HepG2 (cell line): ENCODE measurements around the gene RPL18. TPM values are rescaled to one million over a fixed set of nuclear protein-coding genes. Genes with fewer than 3 reads are reported as not detected.

Source experiments
- ARHGAP35 ChIP-seq: sonication (generic); formaldehyde crosslinking; IDR thresholded peaks from 2 replicates; pipeline ENCODE4 v1.9.0; 2022; ENCODE audit warnings: mild to moderate bottlenecking, inconsistent platforms, moderate library complexity, missing genetic modification reagents, borderline replicate concordance
- DPF2 ChIP-seq: sonication (generic); formaldehyde crosslinking; IDR thresholded peaks from 2 replicates; pipeline ENCODE4 v1.4.0; 2020; ENCODE audit warnings: mild to moderate bottlenecking, low read depth, missing genetic modification reagents, borderline replicate concordance
- HCFC1 ChIP-seq: fragments of 150-350 bp; IDR thresholded peaks from 2 replicates; pipeline ENCODE4 v1.6.1; 2014; ENCODE audit warnings: low read depth, low read length
- KLF6 ChIP-seq: IDR thresholded peaks from 2 replicates; pipeline ENCODE4 v1.8.0; 2016; ENCODE audit warnings: missing biosample characterization, missing genetic modification reagents
- MAZ ChIP-seq, 2 experiments: sonication (generic) in 1 of 2; formaldehyde crosslinking in 1 of 2; IDR thresholded peaks; 2 replicates each; pipeline versions ENCODE4 v1.5.0 to v1.6.1; 2012 to 2020; ENCODE audit warnings: low read depth in 2 of 2, mild to moderate bottlenecking in 2 of 2, borderline replicate concordance in 1 of 2, improper control_type of control experiment in 1 of 2, low read length in 1 of 2, missing genetic modification reagents in 1 of 2, moderate library complexity in 1 of 2
- RXRB ChIP-seq: IDR thresholded peaks from 2 replicates; pipeline ENCODE4 v1.6.1; 2016; ENCODE audit warnings: borderline replicate concordance, missing genetic modification reagents, missing compliant biosample characterization
- SNAPC5 ChIP-seq: sonication (generic); formaldehyde crosslinking; IDR thresholded peaks from 2 replicates; pipeline ENCODE4 v1.8.1; 2023; ENCODE audit warnings: mild to moderate bottlenecking, missing genetic modification reagents, borderline replicate concordance
- SPEN ChIP-seq: sonication (generic); formaldehyde crosslinking; IDR thresholded peaks from 2 replicates; pipeline ENCODE4 v1.5.1; 2020; ENCODE audit warnings: low read depth, mild to moderate bottlenecking, missing genetic modification reagents
- SYNCRIP ChIP-seq: fragments of 200-400 bp; formaldehyde crosslinking; IDR thresholded peaks from 2 replicates; pipeline ENCODE4 v1.6.1; 2018; ENCODE audit warnings: mild to moderate bottlenecking, low read depth, low read length; ENCODE audit not compliant: insufficient read depth
- U2AF1 ChIP-seq: fragments of 200-400 bp; formaldehyde crosslinking; optimal IDR thresholded peaks from 2 replicates; pipeline ENCODE3; 2017; ENCODE audit warnings: mild to moderate bottlenecking, low read depth, low read length
- U2AF2 ChIP-seq: fragments of 200-400 bp; formaldehyde crosslinking; IDR thresholded peaks from 2 replicates; pipeline ENCODE4 v1.6.1; 2017; ENCODE audit warnings: low read depth, mild to moderate bottlenecking, low read length
- ZBTB38 ChIP-seq: sonication (generic); formaldehyde crosslinking; IDR thresholded peaks from 2 replicates; pipeline ENCODE4 v1.5.1; 2020; ENCODE audit warnings: mild to moderate bottlenecking, missing genetic modification reagents
- ZKSCAN1 ChIP-seq: fragments of 150-350 bp; IDR thresholded peaks from 2 replicates; pipeline ENCODE4 v1.6.1; 2014; ENCODE audit warnings: low read length
- ZNF17 ChIP-seq: sonication (generic); formaldehyde crosslinking; IDR thresholded peaks from 2 replicates; pipeline ENCODE4 v1.5.0; 2020; ENCODE audit warnings: mild to moderate bottlenecking, missing genetic modification reagents
- ZNF260 ChIP-seq: sonication (generic); formaldehyde crosslinking; IDR thresholded peaks from 2 replicates; pipeline ENCODE4 v1.4.0; 2020; ENCODE audit warnings: missing genetic modification reagents, low read depth, mild to moderate bottlenecking, borderline replicate concordance
- ZNF430 ChIP-seq: sonication (generic); formaldehyde crosslinking; IDR thresholded peaks from 2 replicates; pipeline ENCODE4 v1.9.0; 2021; ENCODE audit warnings: mild to moderate bottlenecking, missing genetic modification reagents
- ZNF513 ChIP-seq: sonication (generic); formaldehyde crosslinking; conservative IDR thresholded peaks from 2 replicates; pipeline ENCODE4 v1.5.0; 2020; ENCODE audit warnings: missing genetic modification reagents
- ZNF552 ChIP-seq: sonication (generic); formaldehyde crosslinking; IDR thresholded peaks from 2 replicates; pipeline ENCODE4 v1.9.0; 2022; ENCODE audit warnings: missing genetic modification reagents, mild to moderate bottlenecking, borderline replicate concordance
- ZNF577 ChIP-seq: sonication (generic); formaldehyde crosslinking; IDR thresholded peaks from 2 replicates; pipeline ENCODE4 v1.4.0; 2020; ENCODE audit warnings: mild to moderate bottlenecking, low read depth, missing genetic modification reagents, borderline replicate concordance
- ZNF710 ChIP-seq: sonication (generic); formaldehyde crosslinking; IDR thresholded peaks from 2 replicates; pipeline ENCODE4 v1.5.0; 2020; ENCODE audit warnings: mild to moderate bottlenecking, missing genetic modification reagents, borderline replicate concordance
- ZNF782 ChIP-seq: sonication (generic); formaldehyde crosslinking; IDR thresholded peaks from 2 replicates; pipeline ENCODE4 v1.4.0; 2020; ENCODE audit warnings: missing genetic modification reagents, mild to moderate bottlenecking, borderline replicate concordance
- ZNF816 ChIP-seq: sonication (generic); formaldehyde crosslinking; IDR thresholded peaks from 2 replicates; pipeline ENCODE4 v1.8.0; 2022; ENCODE audit warnings: missing genetic modification reagents, mild to moderate bottlenecking, borderline replicate concordance
- ZNF841 ChIP-seq: sonication (generic); formaldehyde crosslinking; IDR thresholded peaks from 2 replicates; pipeline ENCODE4 v1.8.1; 2023; ENCODE audit warnings: missing genetic modification reagents, borderline replicate concordance
- ZNF850 ChIP-seq: sonication (generic); formaldehyde crosslinking; conservative IDR thresholded peaks from 2 replicates; pipeline ENCODE4 v1.9.0; 2021; ENCODE audit warnings: mild to moderate bottlenecking, missing genetic modification reagents
- ZNF891 ChIP-seq: sonication (generic); formaldehyde crosslinking; IDR thresholded peaks from 2 replicates; pipeline ENCODE4 v1.5.0; 2020; ENCODE audit warnings: mild to moderate bottlenecking, missing genetic modification reagents
- ZSCAN20 ChIP-seq: sonication (generic); formaldehyde crosslinking; IDR thresholded peaks from 2 replicates; pipeline ENCODE4 v1.4.0; 2020; ENCODE audit warnings: missing genetic modification reagents, mild to moderate bottlenecking, borderline replicate concordance
- polyA plus RNA-seq, 8 experiments: library from polyadenylated mRNA; depleted of rRNA in 3 of 8; stranded (reverse) in 7 of 8; unstranded in 1 of 8; fragments of >200 nt; fragmentation: Illumina TruSeq in 4 of 8; extraction: Trizol in 4 of 8; gene quantifications; 2 replicates each; pipeline versions ENCODE4 v1.2.1 to v1.2.3, GENCODE V29; 2011 to 2016; ENCODE audit warnings: low read depth in 4 of 8, missing spikeins in 1 of 8, mixed read lengths in 1 of 8; ENCODE audit not compliant: insufficient read depth in 1 of 8
- total RNA-seq, 5 experiments: library from RNA; depleted of rRNA; stranded (reverse); fragments of >200 nt; fragmentation: Illumina TruSeq; extraction: Trizol; gene quantifications; 2 replicates each; pipeline ENCODE4 v1.2.3, GENCODE V29; 2016; ENCODE audit warnings: low read depth in 1 of 5

RPL18 gene
- total and polyA plus RNA-seq, 2 of the 13 experiments (the other 11 are each of a cell fraction or from before 2014, with no cell fraction given): 1,485 to 1,639 TPM

- TF ChIP-seq ZNF891 (CRISPR knock-in tag): peak; percentile 75
- no peak for TF ChIP-seq SNAPC5 (CRISPR knock-in tag)
- 0 out of 2 replicates have a peak, but pooled peaks have one; percentile 14 for TF ChIP-seq U2AF2
- TF ChIP-seq ZNF552 (CRISPR knock-in tag): 0 out of 2 replicates have a peak, but pooled peaks have one; percentile 76
- 0 out of 2 replicates have a peak, but pooled peaks have one; percentile 63 for TF ChIP-seq ZNF850
- no peak for TF ChIP-seq ARHGAP35
- TF ChIP-seq ZKSCAN1: 0 out of 2 replicates have a peak, but pooled peaks have one; percentile 49
- no peak for TF ChIP-seq ZNF17 (CRISPR knock-in tag)
- TF ChIP-seq ZNF260 (CRISPR knock-in tag): no peak
- peak; percentile 90 for TF ChIP-seq RXRB (CRISPR knock-in tag)
- TF ChIP-seq DPF2 (CRISPR knock-in tag): no peak
- TF ChIP-seq SPEN: peak; percentile 100
- TF ChIP-seq ZNF816: peak; percentile 70; the same call in 1 of the 2 replicates
- TF ChIP-seq ZNF710 (CRISPR knock-in tag): peak; percentile 81; the same call in 1 of the 2 replicates
- peak; percentile 100 for TF ChIP-seq U2AF1
- TF ChIP-seq MAZ (IDR thresholded peaks at IDR 0.05; ENCODE audit: borderline replicate concordance, low read depth, low read length): peak; percentile 24
- peak; percentile 90 for TF ChIP-seq MAZ (CRISPR knock-in tag; IDR thresholded peaks at IDR 0.05; ENCODE audit: low read depth)
- TF ChIP-seq ZSCAN20 (CRISPR knock-in tag): no peak
- no peak for TF ChIP-seq ZNF577 (CRISPR knock-in tag)
- TF ChIP-seq KLF6 (CRISPR knock-in tag): peak; percentile 69; the same call in 1 of the 2 replicates
- no peak for TF ChIP-seq ZNF841 (CRISPR knock-in tag)
- peak; percentile 83 for TF ChIP-seq HCFC1
- no peak for TF ChIP-seq ZNF430 (CRISPR knock-in tag)
- TF ChIP-seq ZNF782 (CRISPR knock-in tag): peak; percentile 25; the same call in 1 of the 2 replicates
- TF ChIP-seq ZNF513 (CRISPR knock-in tag): no peak
- peak; percentile 69 for TF ChIP-seq ZBTB38
- TF ChIP-seq SYNCRIP: no peak
These were observed at the start of gene RPL18, which contains the start of gene SPHK2 (continued) for GRCh38 chr19:48618916-48619691.
